Cortex of kidney (tissue), 1 donor: Measurements from ENCODE around the gene ATP6V1G1.
"Not testable (repeated sequence)": the region's sequence is repeated elsewhere in the genome, so short reads cannot be mapped to it uniquely, and the experiment has no call there.

Experiments used
- DNase-seq: peaks from one replicate; lab custom pipeline; 2025; lab: John Stamatoyannopoulos, UW

Gene ATP6V1G1

GRCh38 chr9:114587345-114588202, at the start of gene ATP6V1G1:
TSS of gene ATP6V1G1 (plus strand) at chr9:114587769. CDS start at chr9:114587839, 70 bp downstream.
- DNase-seq: peak; percentile 79

- DNase-seq: no peak
These were observed 49.3 kb upstream of the ATP6V1G1 start for GRCh38 chr9:114538241-114538640.

GRCh38 chr9:114539701-114540380, 47.7 kb upstream of the ATP6V1G1 start:
- no peak for DNase-seq

- no peak for DNase-seq
These were observed 42.5 kb upstream of the ATP6V1G1 start for GRCh38 chr9:114545055-114545454.

GRCh38 chr9:114546851-114547250, 40.7 kb upstream of the ATP6V1G1 start:
- no peak for DNase-seq

GRCh38 chr9:114549697-114550330, 37.8 kb upstream of the ATP6V1G1 start:
- DNase-seq: no peak

GRCh38 chr9:114551750-114552685, 35.6 kb upstream of the ATP6V1G1 start:
- DNase-seq: no peak

- no peak for DNase-seq
These were observed 34.9 kb upstream of the ATP6V1G1 start for GRCh38 chr9:114552706-114553105.

GRCh38 chr9:114553202-114553601, 34.4 kb upstream of the ATP6V1G1 start:
- no peak for DNase-seq

- no peak for DNase-seq
These were observed 31.9 kb upstream of the ATP6V1G1 start for GRCh38 chr9:114555696-114556095.

GRCh38 chr9:114558027-114558675, 29.4 kb upstream of the ATP6V1G1 start:
- DNase-seq: no peak

GRCh38 chr9:114559830-114560513, 27.6 kb upstream of the ATP6V1G1 start:
- no peak for DNase-seq

GRCh38 chr9:114560956-114561355, 26.6 kb upstream of the ATP6V1G1 start:
- no peak for DNase-seq

- no peak for DNase-seq
These were observed 25.8 kb upstream of the ATP6V1G1 start for GRCh38 chr9:114561771-114562170.

GRCh38 chr9:114565204-114565603, 22.4 kb upstream of the ATP6V1G1 start:
- no peak for DNase-seq

- DNase-seq: no peak
These were observed 16.8 kb upstream of the ATP6V1G1 start for GRCh38 chr9:114570742-114571141.

- DNase-seq: no peak
These were observed 16.2 kb upstream of the ATP6V1G1 start for GRCh38 chr9:114571391-114571790.

GRCh38 chr9:114572199-114572598, 15.4 kb upstream of the ATP6V1G1 start:
- no peak for DNase-seq

- no peak for DNase-seq
These were observed 13.1 kb upstream of the ATP6V1G1 start for GRCh38 chr9:114574438-114574837.

GRCh38 chr9:114576779-114577178, 10.8 kb upstream of the ATP6V1G1 start:
- DNase-seq: not testable (repeated sequence)
